NCI-H524 (cell line): ENCODE measurements around the gene CGA.
A peak's percentile ranks its signal among the peaks of the same experiment; 100 is the strongest.
"Not testable (repeated sequence)": the region's sequence is repeated elsewhere in the genome, so short reads cannot be mapped to it uniquely, and the experiment has no call there.

Experiments used
- DNase-seq, 2 experiments: peaks; one replicate each; lab custom pipeline; 2025; lab: John Stamatoyannopoulos, UW

The CGA gene

DNA sequence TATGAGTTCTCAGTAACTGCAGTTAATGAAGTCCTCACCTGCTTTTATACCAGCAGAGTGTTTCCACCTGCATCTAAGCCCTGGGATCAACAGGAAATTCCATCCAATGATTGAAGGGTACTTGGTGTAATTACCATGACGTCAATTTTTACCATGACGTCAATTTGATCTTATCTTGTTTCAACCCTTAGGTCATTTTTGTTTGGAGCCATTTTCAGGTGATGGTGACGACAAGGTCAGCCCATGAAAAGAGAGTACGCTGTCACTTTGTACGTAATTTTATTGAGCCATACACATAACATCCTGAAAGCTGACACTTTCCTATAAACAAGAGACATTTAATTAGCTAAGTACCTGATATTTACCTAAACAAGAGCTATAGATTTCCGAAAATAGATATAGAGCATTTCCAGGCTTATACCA lies at the start of gene CGA:
Gene CGA (minus strand): TSS at position 20 of the 423 bp plus-strand sequence. CDS start 6,906 bp downstream, outside the sequence.
- DNase-seq = no peak

DNA sequence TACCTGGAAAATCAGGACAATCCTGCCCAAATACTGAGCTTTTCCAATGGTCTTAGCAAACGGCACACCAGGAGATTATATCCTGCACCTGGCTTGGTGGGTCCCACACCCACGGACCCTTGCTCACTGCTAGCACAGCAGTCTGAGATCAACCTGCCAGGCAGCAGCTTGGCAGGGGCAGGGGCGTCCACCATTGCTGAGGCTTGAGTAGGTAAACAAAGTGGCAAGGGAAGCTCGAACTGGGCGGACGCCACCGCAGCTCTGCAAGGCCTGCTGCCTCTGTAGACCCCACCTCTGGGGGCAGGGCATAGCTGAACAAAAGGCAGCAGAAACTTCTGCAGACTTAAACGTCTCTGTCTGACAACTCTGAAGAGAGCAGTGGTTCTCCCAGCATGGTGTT lies 45.0 kb upstream of the CGA start:
- not testable (repeated sequence) for DNase-seq

DNA sequence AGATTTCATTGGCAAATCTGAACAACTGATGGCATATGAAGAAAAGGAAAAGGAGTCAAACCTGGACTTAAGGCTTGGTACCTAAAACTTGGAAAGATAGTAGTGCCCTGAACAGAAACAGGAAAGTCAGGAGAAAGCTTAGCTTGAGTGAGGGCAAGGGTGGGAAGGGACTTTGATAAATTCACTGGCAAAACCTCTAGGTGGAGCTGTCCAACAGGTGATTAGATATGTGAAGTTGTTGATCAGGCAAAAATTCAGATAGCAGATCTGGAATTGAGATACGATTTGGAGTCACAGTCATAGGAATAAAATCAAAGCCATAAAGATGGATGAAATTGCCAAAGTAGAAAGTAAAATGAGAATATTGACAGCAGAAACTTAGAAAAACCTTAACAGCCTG lies 44.3 kb upstream of the CGA start:
- peak in 1 of 2 experiments; percentile 47 for DNase-seq

DNA sequence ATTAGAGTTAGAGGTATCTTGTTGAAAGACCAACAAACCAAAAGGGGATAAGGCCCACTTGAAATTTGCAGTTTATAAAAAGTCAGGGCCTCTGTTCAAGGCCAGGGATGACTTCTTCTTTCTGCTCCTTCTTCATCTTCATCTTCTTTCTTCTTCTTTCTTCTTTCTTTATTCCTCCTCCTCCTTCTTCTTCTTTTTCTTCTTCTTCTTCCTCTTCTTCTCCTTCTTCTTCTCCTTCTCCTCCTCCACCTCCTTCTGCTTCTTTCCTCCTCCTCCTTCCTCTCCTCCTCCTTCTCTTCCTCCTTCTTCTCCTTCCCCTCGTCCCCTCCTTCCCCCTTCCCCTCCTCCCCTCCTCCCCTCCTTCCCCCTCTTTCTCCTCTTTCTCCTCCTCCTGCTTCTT lies 42.1 kb upstream of the CGA start:
- no peak for DNase-seq

DNA sequence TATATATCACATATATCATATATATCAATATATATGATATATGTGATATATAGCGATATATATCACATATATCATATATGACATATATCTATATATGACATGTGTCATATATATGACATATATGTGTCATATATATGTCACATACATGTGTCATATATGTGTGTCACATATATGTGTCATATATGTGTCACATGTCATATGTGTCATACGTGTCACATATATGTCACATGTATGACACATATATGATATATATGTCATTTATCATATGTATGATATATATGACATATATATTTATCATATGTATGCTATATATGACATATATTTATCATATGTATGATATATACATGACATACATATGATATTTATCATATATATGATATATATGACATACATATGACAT lies 32.8 kb upstream of the CGA start:
- no peak for DNase-seq

DNA sequence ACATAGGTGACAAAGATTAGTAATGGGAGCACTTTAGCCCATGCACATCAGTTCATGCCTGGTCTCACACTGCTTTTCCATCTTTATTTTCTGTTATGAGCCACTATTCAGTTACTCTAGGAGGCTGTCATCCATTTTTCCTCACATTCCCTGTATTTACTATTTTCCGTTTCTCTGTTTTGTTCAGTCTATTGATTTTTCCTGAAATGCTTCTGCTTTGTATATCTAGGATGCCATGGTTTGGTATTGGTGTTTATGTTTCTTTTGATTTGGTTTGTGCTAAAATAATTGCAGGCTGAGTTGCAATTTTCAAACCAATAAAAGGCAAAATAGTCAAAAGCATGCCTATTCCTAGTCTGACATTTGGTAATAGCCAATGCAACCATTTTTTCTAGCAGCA lies 31.6 kb upstream of the CGA start:
- DNase-seq = no peak

DNA sequence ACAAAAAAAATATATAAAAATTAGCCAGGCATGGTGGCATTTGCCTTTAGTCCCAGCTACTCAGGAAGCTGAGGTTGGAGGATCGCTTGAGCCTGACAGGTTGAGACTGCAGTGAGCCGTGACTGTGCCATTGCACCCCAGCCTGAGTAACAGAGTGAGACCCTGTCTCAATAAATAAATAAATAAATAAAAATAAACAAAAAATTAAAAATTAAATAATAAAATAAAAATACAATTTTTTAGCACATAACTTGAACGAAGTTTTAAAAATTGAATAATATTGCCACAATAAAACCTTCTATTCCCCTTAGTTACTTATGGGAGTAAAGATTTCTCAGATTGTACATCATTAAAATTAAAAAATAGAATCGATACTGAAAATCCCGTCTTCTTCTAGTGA lies 29.2 kb upstream of the CGA start:
- DNase-seq = no peak

DNA sequence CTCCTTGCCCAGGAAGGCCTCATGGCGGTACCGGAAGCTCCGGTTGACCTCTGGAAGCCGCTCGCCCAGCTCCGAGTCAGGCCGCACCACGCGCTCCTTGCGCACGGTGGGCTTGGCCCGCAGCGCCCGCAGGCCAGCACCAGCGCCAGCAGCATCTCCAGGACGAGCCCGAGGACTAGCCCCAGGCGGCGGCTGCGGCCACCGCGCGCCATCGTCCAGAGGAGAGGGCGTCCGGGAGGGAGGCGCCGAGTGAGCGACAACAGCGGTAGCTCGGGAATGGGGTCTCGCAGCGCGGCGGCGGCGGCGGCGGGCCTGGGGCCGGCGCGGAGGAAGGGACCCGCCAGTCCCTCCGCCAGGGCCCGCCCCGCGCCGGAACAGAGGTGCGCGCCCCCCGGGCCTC lies 27.6 kb upstream of the CGA start:
- no peak for DNase-seq

DNA sequence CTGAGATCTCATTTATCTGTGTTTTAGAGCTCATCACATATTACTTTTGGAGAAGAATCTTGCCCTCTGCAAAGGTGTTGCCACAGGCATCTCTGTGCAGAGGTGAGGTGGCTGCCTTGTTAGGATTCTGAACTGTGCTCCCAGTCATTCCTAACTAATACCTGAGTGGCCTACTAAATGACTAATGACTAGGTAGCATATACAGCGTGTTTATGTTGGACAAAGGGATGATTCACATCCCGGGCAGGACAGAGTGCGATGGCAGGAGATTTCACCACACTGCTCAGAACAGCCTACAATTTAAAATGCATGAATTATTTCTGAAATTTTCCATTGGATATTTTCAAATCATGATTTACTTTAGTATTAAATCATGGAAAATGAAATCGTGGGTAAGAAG lies 23.1 kb upstream of the CGA start:
- no peak for DNase-seq

DNA sequence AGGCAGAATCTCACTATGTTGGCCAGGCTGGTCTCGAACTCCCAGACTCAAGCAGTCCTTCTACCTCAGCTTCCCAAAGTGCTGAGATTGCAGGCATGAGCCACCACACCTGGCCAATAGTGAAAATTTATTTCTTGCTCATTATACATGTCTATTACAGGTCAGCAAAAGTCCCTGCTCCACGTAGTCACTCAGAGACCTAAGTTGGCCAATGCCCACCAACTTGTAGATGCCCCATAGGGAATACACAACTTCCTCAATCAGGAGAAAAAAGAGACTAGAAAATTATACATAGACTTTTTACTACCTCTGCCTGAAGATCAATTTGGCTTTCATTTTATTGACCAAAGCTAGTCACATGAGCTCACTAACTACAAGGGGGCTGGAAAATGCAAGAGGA lies 22.0 kb upstream of the CGA start:
- no peak for DNase-seq

DNA sequence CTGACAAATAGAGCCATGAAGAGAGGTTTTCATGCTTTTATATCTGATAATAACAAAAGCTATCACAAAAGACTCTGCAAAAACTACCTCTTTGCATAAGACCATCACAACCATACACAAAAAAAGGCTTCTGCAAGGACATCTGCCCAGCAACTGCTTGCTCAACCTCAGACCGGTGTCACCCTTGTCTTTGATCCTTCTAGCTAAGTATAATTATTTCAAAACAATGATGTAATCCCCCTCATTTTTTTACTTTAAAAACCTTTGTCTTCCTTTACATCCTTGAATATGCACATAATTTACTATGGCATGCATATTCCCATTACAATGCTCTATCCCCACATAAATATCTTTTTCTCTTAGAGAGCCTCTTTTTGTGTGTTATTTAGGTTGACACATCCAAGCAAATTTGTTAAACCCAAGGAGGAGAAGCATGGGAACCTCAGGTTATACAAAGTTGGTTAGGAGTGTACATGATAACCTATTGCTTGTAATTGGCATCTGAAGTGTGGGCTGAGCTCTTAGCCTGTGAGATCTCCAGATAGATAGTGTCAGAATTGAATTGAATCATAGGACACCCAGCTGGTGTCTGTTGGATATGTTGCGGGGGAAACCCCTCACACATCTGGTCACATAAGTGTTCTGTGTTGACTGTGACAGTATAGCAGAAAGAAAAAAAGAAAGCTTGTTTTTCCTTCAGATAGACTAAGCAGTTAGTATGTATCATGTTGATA lies 20.7 kb upstream of the CGA start:
- peak in 1 of 2 experiments; percentile 6 for DNase-seq

DNA sequence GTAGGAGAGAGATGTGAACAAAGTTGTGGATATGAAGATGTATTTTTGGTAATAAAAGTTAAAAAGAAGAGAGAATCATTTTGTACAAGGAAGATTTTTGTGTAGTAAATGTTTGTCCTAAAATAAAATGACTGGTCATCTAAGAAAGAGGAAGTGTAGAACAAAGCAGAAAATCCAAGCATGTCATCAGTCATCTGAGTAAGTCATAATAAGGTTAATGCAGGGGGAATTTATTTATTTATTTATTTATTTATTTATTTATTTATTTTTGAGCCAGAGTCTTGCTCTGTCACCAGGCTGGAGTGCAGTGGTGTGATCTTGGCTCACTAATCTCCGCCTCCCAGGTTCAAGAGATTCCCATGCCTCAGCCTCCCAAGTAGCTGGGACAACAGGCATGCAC lies 15.7 kb upstream of the CGA start:
- no peak for DNase-seq

DNA sequence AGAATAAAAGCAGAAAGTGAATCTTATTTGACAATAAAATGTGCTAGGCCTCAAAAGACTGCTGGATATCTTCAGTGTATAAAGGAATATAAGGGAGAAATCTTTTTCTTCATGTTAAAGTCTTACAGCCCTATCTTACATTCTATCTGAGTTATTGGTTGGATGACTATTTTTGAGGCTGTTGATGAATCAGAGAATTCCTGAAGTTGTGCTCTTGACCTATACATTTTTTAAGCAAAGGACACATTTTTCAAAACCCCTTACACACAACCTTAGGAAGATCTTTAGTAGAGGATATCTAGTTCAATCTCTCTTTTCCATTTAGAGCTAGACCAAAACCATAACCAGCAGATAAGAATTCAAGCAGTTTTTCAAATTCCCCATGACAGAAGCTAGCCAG lies 10.9 kb upstream of the CGA start:
- DNase-seq = no peak

DNA sequence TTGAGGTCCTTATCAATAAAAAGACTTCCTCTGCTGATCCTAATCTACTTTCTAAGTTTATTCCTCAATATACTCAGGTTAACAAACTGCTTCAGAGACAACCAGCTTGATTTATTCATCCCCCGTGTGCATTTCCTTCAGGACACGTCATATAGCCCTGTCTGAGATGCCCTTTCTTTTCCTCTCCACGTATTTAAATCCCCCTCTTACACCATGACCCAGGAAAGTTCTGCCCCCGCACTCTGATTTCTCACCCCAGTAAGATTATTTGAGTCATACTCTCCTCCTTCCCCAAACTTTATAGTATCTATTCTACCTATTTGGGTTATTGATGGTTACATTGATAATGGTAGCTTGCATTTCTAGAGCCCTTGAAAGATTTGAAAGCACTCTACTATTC lies 9.8 kb upstream of the CGA start:
- no peak for DNase-seq

DNA sequence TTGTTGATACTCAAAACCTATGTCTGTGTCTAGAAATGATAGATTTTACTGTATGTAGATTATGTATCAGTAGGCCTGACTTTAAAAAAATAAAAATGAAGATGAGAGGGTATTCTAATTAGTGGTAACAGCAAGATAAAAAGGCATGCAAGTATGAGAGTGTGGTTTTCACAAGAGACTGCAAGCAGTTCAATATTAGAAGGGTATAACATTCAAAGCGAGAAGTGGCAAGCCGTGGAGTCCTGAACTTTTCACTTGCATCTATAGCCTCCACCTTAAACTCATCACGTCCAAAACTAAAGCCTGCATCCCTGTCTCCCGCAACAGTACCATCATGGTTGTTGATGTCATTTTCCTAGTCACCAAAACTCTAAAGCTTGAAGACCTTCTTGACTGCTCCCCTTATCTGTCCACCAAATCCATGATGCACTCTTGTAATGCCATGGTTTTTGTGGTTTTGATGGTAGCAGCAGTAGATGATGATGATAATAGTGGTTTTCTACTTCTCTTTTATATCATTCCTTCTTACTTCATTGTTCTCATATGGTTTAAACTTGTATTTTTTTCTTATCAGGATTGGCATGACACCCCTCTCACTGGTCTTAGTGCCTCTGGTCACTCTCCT lies 9.2 kb upstream of the CGA start:
- no peak for DNase-seq

DNA sequence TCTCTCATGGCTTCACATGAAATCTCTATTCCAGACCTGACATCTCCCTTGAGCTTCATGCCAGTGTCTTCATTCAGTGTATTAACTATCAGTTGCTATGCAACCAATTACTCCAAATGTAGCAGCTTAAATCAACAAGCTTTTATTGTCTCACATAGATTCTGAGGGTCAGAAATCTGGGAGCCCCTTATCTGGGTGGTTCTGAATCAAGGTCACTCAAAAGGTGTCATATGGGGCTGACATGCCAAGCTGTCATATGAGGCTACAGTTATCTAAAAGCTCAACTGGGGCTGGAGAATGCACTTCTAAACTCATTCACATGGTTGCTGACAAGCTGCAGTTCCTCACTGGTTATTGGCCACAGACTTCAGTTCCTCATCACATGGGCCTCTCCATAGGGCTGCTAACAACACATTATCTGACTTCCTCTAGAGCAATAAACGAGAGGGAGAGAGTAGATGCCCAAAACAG lies 7.3 kb upstream of the CGA start:
- DNase-seq = no peak

DNA sequence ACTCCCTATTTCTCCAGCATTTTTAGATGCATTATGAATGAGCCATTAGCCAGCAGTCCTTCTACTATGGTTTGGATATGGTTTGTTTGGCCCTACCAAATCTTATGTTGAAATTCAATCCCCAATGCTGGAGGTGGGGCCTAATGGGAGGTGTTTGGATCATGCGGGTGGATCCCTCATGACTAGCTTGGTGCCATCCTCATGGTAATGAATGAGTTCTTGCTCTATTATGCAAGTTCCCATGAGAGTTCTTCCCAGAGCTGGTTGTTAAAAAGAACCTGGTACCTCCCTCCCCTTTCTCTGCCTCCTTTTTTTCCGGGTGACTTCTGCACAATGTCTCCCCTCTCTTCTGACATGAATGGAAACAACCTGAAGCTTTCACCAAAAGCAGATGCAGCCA lies 6.2 kb upstream of the CGA start:
- DNase-seq = no peak

DNA sequence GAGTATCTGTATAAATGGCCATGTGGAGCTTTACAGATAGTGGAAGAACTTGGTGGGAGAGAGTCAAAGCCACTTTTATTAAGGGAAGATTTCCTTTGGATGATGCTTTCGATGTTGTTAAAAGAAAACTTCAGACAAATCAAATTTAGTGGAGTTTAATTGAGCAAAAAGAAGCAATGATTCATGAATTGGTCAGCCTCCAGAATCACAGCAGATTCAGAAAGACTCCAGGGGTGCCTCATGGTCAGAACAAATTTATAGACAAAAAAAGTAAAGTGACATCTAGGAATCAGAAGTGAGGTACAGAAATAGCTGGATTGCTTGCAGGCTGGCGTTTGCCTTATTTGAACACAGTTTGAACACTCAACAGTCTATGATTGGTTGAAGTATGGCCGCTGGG lies 5.3 kb upstream of the CGA start:
- DNase-seq = no peak

DNA sequence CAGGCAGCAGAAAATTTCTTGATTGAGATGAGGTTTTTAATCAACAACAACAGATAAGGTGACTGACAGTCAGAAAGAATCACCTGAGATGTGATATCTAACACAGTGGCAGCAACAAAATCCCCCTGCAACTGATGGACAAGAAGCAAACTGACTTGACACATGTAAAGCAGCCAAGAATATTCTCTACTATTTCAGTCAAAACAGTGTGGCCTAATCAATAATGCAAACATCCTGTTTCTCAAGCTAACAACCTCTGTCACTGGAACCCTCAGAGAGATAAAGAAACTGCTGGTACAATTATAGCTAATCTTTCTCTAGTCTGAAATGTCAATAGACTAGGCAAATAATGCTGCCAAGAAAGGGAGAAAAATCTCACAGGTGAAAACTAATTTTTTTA lies 4.6 kb upstream of the CGA start:
- no peak for DNase-seq

DNA sequence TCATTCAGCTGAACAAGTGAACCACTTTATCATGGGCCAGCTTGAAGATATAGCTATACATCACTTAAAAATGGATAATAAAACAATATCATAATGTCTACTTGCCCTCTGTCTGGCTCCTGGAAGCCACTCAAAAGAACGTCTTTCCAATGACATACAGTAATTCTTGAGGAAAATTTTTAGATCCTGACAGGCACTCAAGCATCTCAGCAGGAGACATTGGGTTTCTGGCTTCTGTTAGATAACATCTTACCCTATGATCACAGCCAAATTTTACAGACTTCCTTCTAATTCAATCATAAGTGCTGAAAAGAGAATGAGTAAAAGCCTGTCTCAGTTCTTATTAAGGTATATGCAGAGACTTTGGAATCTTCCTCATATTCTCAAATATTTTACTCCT lies 330 bp downstream of the CGA start:
- no peak for DNase-seq

DNA sequence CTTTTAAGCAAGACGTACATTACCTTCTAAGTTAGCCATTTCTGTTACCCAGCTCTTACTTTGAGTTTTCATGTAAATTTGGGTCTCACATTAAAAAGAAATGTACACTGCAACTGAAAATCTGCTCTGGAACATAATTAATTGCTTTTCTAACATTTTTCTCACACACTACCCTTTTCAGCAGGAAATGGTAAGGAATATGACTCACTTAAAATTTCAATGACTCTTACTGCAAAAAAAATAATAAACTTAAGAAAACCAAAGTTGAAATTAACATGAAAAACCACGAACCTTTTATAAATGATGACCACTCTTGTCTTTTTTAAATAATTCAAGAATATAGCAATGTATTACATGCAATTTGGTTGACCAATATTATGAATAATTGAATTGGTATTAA lies 1.3 kb downstream of the CGA start:
- DNase-seq = no peak

DNA sequence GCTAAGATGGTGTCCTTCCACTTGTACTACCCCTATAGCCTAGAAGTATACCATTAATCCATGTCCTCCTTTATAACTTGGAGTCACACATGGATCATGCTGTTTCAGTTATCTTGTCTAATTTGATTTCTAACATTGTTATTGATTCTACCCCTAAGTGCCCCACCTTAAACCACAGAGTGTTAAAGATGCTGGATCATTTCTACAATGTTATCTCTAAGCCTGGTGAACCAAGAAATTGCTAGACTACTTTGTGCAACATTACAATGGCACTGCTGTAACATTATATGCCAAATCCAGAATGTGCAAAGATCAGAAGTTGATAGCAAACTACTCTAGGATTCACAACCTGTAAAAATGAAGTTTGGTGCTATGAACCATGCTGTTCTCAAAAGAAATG lies 1.7 kb downstream of the CGA start:
- no peak for DNase-seq

DNA sequence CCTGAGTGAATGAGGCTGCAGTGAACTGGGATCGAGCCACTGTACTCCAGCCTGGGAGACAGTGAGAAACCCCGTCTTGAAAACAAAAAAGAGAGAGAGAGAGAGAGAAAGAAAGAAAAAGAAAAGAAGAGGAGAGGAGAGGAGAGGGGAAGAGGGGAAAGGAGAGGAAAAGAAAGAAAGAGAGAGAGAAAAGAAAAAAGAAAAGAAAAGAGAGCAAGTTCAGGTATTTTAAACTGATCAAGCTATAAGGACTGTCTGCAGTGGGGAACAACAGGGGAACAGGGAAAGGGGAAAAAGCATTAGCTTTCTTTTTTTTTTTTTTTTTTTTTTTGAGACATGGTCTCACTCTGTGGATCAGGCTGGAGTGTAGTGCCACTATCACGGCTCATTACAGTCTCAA lies 2.5 kb downstream of the CGA start:
- no peak for DNase-seq

DNA sequence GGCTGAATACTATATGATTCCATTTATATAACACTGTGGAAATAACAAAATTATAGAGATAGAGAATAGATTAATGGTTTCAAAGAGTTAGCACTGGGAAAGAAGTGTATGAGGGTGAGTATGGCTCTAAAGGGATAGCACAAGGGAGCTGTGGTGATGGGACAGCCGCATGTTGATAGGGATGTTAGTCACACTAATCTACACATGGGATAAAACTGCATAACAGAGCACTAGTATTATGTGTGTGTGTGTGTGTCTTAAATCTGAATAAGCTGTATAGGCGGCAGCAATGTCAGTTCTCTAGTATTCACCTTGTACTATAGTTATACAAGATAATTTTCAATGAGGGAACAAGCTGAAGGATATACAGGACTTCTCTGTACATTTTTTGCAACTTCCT lies 5.8 kb downstream of the CGA start:
- no peak for DNase-seq
